Measurements from ENCODE around the gene CHCHD3.
"Not testable (repeated sequence)": the region's sequence is repeated elsewhere in the genome, so short reads cannot be mapped to it uniquely, and the experiment has no call there.

CHCHD3 gene

GRCh38 chr7:133040674-133041073 is 41.2 kb downstream of the CHCHD3 start:
- no peak for DNase-seq

- no peak for DNase-seq
Measured at GRCh38 chr7:133040178-133040577, 41.7 kb downstream of the CHCHD3 start.

- DNase-seq = no peak
Measured at GRCh38 chr7:133039614-133040013, 42.3 kb downstream of the CHCHD3 start.

- no peak for DNase-seq
Measured at GRCh38 chr7:133036289-133036688, 45.6 kb downstream of the CHCHD3 start.

- not testable (repeated sequence) for DNase-seq
Measured at GRCh38 chr7:133035240-133035639, 46.6 kb downstream of the CHCHD3 start.

DNA sequence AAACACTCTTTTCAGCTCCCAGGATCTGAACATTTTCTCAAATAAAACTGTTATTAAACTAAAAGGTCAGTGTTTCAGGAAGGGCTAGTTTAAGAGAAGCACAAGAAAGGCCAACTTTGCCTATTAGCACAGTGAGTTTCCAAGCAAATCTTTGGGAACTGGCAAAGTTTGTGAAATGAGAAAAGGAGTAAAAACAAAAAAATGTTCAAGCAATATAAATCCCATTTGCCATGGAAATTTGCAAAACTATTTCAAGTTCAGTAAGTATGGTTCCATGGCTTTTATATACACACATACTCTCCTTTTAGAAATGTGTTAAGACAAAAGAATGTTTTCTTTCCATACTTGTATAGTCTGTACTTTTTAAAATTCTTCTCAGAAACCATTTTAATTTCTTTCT is 51.5 kb downstream of the CHCHD3 start:
- DNase-seq = no peak

DNA sequence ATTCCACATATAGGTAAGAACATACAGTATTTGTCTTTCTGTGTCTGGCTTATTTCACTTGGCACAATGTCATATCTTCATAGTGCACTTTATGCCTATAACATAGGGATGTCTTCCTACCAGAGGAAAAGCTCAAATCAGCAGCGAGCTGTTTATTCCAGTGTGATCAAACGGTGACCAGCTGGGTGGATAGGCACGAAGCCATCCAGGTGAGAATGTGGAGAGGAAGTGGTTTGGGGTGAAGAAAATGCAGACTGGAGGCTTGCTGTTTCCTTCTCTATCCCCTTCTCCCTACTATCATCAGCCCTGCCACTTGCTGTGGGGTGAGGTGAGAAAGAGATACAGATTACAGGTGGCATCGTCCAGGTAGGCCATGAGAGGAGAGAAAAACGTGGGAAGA is 52.4 kb downstream of the CHCHD3 start:
- no peak for DNase-seq

- DNase-seq = no peak
Measured at GRCh38 chr7:133027397-133027796, 54.5 kb downstream of the CHCHD3 start.

DNA sequence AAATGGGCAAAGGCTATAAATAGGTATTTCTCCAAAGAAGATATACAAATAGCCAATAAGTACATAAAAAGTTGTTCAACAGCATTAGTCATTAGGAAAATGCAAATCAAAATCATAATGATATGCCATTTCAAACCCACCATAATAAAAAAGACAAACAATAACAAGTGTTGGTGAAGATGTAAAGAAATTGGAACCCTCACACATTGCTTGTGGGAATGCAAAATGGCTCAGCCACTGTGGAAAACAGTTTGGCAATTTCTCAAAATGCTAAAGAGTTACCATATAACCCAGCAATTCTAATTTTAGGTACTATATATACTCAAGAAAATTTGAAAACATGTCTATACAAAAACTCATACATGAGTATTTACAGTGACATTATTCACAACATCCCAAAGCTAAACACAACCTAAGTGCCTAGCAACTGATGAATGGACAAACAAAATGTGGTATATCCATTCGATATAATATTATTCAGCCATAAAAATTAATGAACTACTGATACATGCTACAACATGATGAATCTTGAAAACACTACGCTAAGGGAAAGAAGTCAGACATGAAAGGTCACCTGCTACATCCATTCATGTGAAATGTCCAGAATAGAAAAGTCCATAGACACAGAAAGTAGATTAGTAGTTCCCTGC is 55.6 kb downstream of the CHCHD3 start:
- no peak for DNase-seq

GRCh38 chr7:133025056-133025455 is 56.8 kb downstream of the CHCHD3 start:
- DNase-seq = no peak

- DNase-seq = no peak
Measured at GRCh38 chr7:133024596-133024995, 57.3 kb downstream of the CHCHD3 start.

DNA sequence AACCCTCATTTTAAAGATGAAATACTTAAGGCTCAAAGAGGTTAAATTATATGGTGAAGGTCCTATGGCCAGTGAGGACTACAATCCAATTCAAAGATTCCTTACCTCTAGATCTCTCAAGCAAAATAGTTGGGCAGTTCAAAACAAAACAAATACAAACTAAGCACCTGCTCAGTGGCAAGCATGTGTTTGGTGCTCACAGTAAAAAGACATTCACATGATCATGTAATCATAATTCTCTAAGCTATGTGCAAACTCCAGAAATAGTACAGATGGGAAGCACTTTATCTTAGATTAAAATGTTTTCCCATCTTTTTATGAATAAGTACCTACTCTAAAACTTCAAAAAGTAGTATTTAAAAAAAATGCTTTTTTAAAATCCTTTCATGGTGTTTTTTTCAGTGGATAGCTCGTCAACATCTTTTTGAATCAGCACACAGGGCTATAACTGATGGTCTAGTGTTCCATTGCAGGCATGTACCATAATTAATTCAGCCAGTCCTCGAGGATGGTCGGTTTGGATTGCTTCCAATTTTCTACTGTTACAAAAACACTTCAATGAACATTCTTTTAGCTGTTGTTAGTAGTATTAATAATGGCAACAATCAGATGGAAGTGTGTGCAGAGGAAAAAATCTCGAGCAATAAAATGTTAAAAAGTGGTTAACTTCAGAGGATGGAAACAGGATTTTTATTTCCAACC is 58.4 kb downstream of the CHCHD3 start:
- DNase-seq = no peak

DNA sequence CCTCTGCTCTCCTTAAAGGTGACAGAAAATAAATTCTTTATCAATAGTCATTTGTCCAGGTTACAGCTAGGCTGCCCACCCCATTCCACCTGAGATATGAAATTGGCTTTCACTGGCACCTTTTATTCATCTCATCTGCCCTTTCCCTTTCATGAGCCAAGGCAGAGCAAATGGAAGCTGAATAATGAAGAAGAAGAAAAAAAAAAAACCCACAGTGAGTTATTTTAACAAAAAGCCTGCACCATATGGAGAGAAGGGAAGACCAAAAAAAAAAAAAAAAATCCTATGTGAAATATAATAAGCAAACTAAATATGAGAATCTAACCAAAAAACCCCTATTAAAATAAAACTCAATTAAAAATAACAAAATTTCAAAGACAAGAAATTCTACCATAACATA is 59.2 kb downstream of the CHCHD3 start:
- no peak for DNase-seq

GRCh38 chr7:133021196-133021595 is 60.7 kb downstream of the CHCHD3 start:
- no peak for DNase-seq

DNA sequence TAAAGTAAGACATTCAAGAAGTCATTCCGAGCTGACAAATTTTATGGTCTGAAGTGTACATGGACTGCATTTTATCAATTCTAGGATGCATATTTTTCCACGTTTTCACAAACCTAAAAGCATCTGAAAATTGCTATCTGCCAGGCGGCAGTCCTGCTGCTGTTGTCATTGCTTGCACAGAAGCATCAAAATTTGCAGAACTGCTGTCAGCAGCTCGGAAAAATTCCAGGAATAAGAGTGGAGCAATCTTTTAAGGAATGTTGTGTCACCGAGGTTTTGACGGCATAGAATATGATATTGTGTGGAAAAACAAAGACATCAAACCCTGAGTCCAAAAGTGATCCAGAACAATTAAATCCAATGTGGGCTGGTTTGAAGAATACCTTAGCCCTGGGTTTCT is 61.4 kb downstream of the CHCHD3 start:
- no peak for DNase-seq

- DNase-seq = no peak
Measured at GRCh38 chr7:133019590-133019989, 62.3 kb downstream of the CHCHD3 start.

DNA sequence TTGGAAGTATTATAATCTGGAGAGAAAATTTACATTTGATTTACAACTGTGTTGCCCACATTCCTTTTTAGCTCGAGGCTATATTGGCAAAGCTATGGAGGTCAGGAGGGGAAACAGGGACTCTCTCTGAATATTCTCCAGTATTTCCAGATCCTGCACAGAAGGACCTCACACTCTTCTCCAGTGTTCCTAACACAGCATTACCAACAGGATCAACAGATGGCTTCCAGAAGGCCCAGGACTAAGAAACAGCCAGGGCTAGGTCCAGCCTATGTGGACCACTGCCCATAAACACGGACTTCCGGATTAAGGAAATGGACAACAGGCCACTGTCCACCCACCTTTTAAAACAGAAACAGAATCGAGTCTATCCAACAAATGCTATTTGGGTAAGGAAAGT is 65.3 kb downstream of the CHCHD3 start:
- no peak for DNase-seq

DNA sequence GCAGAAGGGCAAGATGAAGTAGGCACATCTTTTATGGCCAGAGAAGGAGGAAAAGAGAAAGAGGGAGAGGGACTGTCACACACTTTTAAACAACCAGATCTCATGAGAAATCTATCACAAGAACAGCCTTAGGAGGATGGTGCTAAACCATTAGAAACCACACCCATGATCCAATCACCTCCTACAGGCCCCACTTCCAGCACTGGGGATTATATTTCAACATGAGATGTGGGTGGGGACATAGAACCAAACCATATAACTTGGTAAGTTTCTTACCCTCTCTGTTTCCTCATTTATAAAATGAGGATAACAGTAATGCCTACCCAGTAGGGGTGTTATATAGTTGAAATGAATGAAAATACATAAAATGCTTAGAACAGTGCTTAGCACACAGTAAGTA is 66.0 kb downstream of the CHCHD3 start:
- no peak for DNase-seq

GRCh38 chr7:133011746-133012145 is 70.1 kb downstream of the CHCHD3 start:
- DNase-seq = no peak

GRCh38 chr7:133009426-133010252 is 72.3 kb downstream of the CHCHD3 start:
- DNase-seq = no peak

GRCh38 chr7:133007961-133008360 is 73.9 kb downstream of the CHCHD3 start:
- DNase-seq = no peak

DNA sequence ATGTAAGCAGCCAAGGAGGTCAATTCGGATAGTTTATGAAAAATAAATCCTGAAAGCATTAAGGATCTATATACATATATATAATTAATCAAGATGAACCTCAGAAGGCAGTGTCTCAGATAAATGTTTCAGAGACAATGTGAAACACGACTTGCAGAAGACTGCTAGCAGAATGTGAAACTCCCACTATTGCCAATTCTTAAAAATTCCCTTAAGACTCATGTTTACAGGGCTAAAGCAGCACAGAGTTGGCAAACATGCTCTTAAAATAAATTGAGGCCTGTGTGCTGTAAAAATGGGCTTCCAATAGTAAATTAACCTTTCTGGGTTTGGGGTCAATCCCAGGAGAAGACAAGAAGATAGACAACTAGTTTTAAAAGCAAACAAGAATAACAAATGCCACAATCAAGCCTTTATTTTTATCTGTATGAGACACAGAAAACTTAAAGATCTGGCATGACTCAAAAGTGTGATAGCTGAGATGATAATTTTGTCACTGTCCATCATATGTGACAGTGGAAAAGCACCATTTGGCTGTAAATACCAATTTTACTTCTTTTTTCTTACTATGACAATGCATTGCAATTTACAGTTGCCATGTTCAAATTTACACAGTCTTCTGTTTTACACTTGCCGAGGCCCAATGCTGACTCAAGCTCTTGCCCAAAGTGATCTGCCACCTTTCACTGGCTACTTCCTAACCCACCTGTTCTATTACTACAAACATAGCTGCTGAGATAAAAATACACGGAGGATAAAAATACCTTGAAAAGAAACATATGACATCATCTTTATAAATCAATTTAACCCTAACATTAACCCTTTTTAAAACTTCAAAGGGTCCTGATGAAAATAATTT is 78.6 kb downstream of the CHCHD3 start:
- DNase-seq = no peak

GRCh38 chr7:133001727-133002126 is 80.2 kb downstream of the CHCHD3 start:
- DNase-seq = no peak

All from Kasumi-1 (cell line).